ENCODE measurements around the gene MMD. TPM values are rescaled to one million over a fixed set of nuclear protein-coding genes. Genes with fewer than 3 reads are reported as not detected.

Gene MMD
- total and polyA plus RNA-seq, 2 of the 13 experiments (the other 11 are each of a cell fraction or from before 2014, with no cell fraction given) = 121 to 225 TPM

- TF ChIP-seq LRRFIP1 (CRISPR knock-in tag; conservative IDR thresholded peaks at IDR 0.05) = 0 out of 2 replicates have a peak, but pooled peaks have one; percentile 16
- no peak for TF ChIP-seq ZNF550 (CRISPR knock-in tag; IDR thresholded peaks at IDR 0.05; ENCODE audit: borderline replicate concordance)
- TF ChIP-seq TARDBP (CRISPR knock-in tag; IDR thresholded peaks at IDR 0.05) = no peak
- TF ChIP-seq CEBPB (IDR thresholded peaks at IDR 0.05; ENCODE audit: borderline replicate concordance, low read depth, low read length) = no peak
- TF ChIP-seq ZNF138 (CRISPR knock-in tag; IDR thresholded peaks at IDR 0.05; ENCODE audit: low read depth) = no peak
- peak; percentile 27; the same call in 1 of the 2 replicates for TF ChIP-seq ZMYM4 (CRISPR knock-in tag; IDR thresholded peaks at IDR 0.05)
- no peak for TF ChIP-seq NR1H2 (CRISPR knock-in tag; IDR thresholded peaks at IDR 0.05; ENCODE audit: borderline replicate concordance, low read depth)
- TF ChIP-seq FOXK1 (CRISPR knock-in tag; IDR thresholded peaks at IDR 0.05; ENCODE audit: borderline replicate concordance, low read depth) = peak; percentile 17; the same call in 1 of the 2 replicates
- TF ChIP-seq ZSCAN9 (CRISPR knock-in tag; IDR thresholded peaks at IDR 0.05; ENCODE audit: borderline replicate concordance) = peak; percentile 68; the same call in 1 of the 2 replicates
- TF ChIP-seq ZNF441 (CRISPR knock-in tag; IDR thresholded peaks at IDR 0.05; ENCODE audit: borderline replicate concordance) = no peak
- TF ChIP-seq ATAD3A (CRISPR knock-in tag; IDR thresholded peaks at IDR 0.05) = no peak
- no peak for TF ChIP-seq CENPT (CRISPR knock-in tag; IDR thresholded peaks at IDR 0.05; ENCODE audit: low read depth)
- no peak for TF ChIP-seq HES4 (CRISPR knock-in tag; IDR thresholded peaks at IDR 0.05; ENCODE audit: borderline replicate concordance)
- no peak for TF ChIP-seq ZSCAN12 (CRISPR knock-in tag; IDR thresholded peaks at IDR 0.05)
- no peak for TF ChIP-seq NCOA5 (CRISPR knock-in tag; IDR thresholded peaks at IDR 0.05)
- no peak for TF ChIP-seq SNAI1 (CRISPR knock-in tag; IDR thresholded peaks at IDR 0.05; ENCODE audit: borderline replicate concordance)
- no peak for TF ChIP-seq SALL2 (CRISPR knock-in tag; IDR thresholded peaks at IDR 0.05)
- no peak for TF ChIP-seq ZFP1 (CRISPR knock-in tag; IDR thresholded peaks at IDR 0.05)
- no peak for TF ChIP-seq CSRNP2 (CRISPR knock-in tag; conservative IDR thresholded peaks at IDR 0.05; ENCODE audit: low read depth)
- peak; percentile 90 for TF ChIP-seq ZNF792 (CRISPR knock-in tag; IDR thresholded peaks at IDR 0.05)
- TF ChIP-seq TAF15 (IDR thresholded peaks at IDR 0.05; ENCODE audit: low read depth, low read length, poor library complexity, severe bottlenecking) = no peak
- no peak for TF ChIP-seq ZNF251 (CRISPR knock-in tag; IDR thresholded peaks at IDR 0.05)
- peak; percentile 94 for TF ChIP-seq MAX (IDR thresholded peaks at IDR 0.05)
- TF ChIP-seq ZNF777 (CRISPR knock-in tag; IDR thresholded peaks at IDR 0.05) = no peak
- TF ChIP-seq ZBTB8A (CRISPR knock-in tag; IDR thresholded peaks at IDR 0.05; ENCODE audit: borderline replicate concordance, low read depth) = no peak
Measured at GRCh38 chr17:55452139-55452790, 30.6 kb upstream of the MMD start (continued).
